Tibial nerve (tissue), 3 donors: Measurements from ENCODE around the gene RNF213.

Experiments
- POLR2A ChIP-seq, 2 donors: fragments of 450-650 bp; IDR thresholded peaks; one replicate each; pipeline ENCODE4 v1.6.1; 2017; ENCODE audit warnings: antibody characterized with exemption in 2 of 2, mild to moderate bottlenecking in 2 of 2, moderate library complexity in 2 of 2
- TF ChIP-seq, protein P1 (sequence below), 5 experiments: fragments of 200-600 bp in 3 of 5; fragments of 450-650 bp in 2 of 5; sonication (generic) in 3 of 5; IDR thresholded peaks; one replicate each; pipeline ENCODE4 v1.5.1; 2016 to 2019; ENCODE audit warnings: antibody characterized with exemption in 5 of 5, mild to moderate bottlenecking in 3 of 5, moderate library complexity in 2 of 5

DNA sequence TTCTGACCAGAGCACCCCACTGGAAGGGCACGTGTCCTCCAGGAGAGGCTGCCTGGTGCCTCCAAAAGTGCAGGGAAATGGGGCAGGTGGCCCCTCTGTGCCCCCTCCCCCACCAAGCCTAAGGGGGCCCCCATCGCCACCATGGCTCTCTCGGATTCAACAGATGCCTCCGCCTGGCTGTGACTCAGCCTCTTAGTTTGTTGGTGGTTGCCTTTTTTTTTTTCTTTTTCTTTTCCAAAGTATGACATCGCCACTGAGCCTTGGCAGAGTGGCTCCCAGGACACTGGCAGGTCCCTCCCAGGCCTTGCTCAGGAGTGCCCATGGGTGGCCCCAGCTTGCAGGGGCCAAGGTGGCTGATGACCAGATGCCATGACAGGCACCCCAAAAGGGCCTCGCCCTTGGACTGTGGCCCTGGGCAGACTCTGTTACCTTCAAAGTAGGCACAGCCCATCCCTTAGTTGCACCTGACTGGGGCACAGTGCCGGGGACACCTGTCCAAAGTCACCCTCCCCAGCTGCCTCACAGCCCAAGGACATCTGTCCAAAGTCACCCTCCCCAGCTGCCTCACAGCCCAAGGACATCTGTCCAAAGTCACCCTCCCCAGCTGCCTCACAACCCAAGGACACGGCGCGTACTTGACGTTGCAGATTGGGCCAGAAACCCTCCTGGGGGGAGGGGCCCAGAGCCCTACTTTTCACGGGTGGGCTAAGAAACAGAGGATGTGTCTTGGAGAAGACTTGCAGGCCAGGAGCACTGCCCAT lies 186.2 kb downstream of the RNF213 start:
- TF ChIP-seq POLR2A (IDR thresholded peaks at IDR 0.05), result no peak
- TF ChIP-seq, protein P1, sequence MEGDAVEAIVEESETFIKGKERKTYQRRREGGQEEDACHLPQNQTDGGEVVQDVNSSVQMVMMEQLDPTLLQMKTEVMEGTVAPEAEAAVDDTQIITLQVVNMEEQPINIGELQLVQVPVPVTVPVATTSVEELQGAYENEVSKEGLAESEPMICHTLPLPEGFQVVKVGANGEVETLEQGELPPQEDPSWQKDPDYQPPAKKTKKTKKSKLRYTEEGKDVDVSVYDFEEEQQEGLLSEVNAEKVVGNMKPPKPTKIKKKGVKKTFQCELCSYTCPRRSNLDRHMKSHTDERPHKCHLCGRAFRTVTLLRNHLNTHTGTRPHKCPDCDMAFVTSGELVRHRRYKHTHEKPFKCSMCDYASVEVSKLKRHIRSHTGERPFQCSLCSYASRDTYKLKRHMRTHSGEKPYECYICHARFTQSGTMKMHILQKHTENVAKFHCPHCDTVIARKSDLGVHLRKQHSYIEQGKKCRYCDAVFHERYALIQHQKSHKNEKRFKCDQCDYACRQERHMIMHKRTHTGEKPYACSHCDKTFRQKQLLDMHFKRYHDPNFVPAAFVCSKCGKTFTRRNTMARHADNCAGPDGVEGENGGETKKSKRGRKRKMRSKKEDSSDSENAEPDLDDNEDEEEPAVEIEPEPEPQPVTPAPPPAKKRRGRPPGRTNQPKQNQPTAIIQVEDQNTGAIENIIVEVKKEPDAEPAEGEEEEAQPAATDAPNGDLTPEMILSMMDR (IDR thresholded peaks at IDR 0.05), result no peak
